ENCODE data around the gene LCN10.

Gene LCN10

DNA sequence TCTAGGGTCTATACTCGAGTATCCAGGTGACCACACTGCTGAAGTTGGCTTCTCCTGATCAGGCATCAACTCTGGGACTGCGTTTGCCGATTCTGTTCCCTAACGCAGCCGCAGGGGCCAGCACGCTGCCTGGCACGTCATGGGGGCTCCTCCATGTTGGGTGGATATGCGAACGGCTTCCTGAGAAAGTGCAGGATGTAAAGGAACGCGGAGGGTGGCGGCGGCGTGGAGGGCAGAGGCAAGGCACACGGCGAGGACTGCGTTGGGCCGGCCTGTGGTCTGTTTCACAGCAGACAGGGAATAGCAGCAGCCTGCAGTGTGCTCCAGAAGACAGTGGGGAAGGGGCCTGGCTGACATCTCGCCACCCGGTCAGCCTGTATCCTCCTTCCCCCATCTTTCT is 3.8 kb downstream of the LCN10 start:
- DNase-seq: no peak

DNA sequence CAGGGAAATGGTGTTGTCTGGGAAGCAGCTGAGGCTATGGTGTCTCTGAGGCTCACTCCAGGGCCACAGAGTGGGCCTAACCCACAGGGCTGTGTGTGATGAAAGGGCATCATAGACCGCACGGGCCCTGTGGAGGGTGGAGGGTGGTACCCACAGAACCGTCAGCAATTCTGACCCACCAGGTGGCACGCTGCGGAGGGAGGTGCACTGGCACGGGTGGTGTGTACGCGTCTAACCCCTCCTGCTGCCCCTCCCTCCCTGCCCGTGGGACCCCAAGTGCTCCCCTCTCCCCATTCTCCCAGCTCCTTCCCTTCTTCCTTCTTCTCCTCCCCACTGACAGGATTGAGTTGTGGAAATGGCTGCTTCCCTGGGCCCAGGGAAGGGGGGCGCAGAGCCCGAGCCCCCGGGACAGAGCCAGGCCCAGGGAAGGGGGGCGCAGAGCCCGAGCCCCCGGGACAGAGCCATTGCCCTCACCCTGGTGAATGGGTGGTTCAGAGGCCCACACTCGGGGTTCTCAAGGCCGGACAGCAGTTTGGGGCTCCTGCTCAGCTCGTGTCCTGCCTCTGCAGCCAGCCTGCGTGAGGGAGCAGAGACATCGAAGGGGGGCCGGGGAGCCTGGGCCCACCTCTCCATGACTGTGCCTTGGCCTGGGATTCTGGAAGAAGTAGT is 6.8 kb downstream of the LCN10 start:
- DNase-seq: no peak

DNA sequence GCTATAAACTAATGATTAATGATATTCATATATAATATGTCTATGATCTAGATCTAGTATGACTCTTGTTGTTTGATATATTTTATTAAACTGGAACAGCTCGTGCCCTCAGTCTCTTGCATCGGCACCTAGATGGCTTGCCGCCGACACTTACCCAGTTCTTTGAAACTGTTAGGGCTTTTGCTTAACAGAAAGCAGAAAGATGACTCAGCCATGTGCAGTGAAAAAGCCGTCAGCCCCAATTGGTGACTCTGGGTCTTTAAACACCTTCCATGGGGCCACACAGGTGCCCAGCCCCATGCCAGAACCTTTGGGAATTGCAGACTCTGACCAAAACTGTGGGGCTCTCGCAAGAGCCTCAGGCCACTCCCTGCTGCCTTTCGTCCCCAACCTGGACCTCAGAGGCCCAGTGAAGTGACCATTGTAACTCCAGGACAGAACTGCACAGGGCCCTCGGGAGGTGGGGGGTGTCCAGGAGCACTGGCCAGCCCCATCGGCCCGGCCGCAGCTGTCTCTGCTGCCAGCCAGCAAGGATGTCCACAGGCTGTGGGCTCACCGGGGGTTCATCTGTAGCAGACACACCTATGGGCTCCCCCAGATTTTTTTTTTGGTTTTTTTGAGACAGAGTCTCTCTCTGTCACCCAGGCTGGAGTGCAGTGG is 7.8 kb downstream of the LCN10 start:
- no peak for DNase-seq

DNA sequence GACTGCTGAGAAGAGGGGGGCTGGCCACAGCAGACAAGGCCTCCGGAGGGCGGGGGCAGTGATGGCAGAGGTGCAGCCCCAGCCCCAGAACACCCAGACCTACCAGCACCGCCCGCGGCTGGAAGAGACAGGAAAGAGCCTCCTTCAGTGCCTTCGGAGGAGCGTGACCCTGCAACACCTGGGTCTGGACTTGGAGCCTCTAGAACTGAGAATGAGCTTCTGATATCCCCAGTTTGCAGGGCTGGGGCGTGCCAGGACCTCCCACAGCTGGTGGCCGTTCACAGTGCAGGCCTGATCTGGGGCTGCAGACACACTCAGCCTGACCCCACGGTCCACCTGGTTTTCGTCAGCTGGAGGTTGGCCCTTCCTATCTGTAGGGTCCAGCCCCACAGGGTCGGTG is 9.1 kb downstream of the LCN10 start:
- no peak for DNase-seq

DNA sequence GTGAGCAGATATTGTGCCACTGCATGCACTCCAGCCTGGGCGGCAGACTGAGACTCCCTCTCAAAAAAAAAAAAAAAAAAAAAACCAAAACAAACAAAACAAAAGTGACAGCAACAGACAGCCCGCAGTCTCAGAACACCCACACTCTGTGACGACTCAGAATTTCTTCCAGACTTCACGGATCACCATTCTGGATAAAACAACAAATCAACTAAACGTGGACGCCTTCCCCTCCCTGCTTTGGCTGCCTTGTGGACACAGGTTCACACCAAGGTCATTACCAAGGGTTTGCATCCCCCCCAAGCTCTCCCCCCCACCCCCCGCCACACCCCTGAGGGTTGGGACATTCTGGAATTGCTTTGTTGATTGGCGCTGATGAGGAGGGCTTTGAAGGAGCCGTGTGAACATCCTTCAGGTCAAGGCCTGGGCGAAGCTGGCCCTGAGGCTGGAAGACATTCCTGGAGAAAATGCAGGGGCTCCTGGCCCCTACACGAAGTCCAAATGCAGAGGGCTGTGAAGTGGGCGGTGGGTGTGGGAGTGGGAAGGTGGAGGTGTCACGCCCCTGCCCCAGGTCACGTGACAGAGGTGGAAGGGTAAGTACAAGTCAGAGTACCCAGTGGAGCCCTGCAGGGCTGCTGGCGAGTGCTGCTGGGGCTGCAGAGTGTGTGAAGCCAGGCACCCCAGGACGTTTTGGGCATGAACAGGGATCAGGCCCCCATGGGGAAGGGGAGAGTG is 10.1 kb downstream of the LCN10 start:
- no peak for DNase-seq

DNA sequence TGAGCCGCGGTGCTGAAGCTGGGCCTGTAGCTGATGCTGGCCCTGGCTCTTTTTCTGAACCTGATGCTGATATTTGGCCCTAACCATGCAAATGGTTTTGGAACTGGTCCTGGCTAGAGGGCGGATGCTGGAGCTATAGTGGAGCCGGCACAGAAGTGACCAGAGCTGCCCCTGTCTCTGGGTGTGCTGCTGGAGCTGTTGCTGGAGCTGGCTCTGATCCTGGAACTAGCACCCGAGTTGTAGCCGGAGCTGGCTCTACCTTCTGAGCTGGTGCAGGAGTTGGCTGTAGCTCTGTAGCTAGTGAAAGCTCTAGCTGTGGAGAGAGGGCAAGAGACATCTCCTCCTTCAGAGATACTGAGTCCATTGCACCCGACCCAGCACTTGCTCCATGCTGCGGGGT is 12.8 kb downstream of the LCN10 start:
- no peak for DNase-seq

DNA sequence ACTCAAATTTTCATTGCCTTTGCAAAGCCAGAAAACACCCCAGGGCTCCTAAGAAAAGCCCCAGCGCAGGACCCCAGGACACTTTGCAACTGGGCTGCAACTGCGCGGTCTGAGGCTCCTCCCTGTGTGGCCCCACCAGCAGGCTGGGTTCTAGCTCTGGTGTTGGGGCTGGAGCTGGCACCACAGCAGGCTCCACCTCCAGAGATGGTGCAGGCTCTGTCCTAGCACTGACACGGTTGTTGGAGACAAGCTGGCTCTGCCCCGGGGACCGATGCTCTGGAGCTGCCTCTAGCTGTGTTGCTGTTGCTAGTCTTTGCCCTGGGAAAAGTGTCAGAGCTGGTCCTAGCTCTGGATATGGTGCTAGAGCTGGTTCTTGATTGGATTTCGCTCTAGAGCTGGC is 13.6 kb downstream of the LCN10 start:
- DNase-seq: peak in 1 of 5 experiments; percentile 34

DNA sequence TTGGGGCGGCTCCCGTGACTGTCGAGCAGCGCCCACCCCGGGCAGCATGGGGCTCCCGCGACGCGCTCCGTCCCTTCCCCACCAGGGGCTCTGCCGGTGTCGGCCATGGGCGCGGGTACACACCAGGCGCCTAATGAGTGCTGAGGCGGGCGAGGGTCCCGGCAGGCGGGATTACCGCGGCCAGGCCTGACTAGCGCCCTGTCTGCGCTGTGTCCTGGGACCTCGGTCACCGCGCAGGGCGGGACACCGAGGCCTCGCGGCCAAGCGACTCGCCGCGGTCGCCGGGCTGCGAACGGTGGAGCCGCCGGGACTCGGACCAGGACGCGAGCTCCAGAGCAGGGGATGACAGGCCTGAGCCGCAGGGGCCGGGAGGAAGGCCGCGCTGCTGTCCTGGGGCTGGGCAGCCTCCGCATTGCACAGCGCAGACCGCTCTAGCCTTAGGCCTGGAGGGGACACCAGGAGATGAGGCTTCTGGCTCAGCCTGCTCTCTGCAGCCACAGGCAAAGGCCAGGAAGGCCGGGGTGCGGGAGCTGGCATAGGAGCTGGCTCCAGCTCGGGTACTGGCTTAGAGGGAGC is 14.1 kb downstream of the LCN10 start:
- DNase-seq: no peak

DNA sequence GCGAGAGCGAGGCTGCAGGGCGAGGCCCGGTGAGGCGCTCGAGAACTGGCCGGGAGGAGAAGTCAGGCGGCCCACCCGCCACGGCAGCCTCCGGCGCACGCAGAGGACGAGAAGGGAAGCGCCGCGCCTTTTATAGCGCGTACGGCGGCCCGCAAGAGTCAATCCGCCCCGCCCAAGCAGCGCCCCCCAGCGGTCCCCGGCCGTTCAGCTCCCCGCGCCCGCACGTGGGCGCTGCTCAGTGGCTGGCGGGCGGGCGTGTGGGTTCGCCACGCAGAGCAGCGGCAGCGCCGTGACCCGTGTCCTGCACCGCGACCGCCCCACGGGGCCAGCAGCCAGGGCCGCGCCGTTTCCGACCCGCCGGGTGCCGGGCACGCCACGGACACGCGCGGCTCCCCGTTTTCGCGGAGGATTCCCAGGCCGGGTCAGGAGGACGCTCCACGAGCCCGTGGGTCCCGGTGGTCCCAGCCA is 14.6 kb downstream of the LCN10 start:
- DNase-seq: peak; percentile 84 to 93 (median 87)

DNA sequence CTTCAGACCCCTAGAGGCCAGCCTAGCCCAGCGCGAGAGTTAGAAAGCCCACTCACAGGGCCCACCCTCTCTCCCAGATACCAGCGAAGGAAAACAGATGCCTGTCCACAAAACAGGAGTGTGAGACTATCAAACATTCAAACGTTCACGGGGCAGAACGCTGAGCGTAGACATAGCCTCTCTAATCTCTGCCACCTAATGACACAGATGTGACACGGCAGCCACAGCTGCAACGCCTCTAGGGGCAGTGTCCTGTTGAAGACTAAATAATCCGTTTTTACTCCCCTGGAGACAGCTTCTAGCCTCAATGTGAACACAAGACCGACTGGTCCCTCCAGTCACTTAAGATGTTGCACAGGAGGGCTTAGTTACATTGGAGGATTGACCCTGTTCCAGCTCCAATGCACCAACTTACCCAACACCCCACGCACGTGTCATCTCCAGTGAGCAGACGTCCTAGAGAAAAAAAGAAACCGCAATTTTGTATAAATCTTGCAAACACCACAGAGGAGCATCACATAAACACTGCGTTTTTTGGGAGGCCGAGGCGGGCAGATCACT is 16.0 kb downstream of the LCN10 start:
- DNase-seq: peak in 3 of 5 experiments; percentile 17 to 81 (median 45)

DNA sequence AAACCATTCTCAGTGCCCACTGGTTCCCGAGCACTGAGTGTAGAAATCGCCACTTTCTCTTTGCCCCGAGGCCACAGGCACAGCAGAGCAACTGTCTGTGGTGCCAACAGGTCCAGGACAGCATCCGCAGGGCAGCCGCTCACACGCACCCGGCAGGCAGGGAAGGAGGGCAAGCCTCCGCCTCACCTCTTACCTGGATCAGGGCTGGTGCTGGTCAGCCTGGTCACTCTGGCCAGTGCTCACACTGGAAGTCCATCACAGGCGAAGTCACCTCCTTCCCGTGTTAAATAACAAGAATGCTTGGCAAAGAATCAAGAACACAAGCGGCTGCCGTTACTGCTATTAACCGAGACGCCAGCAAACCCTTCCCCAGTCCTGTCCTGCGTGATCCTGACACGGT is 16.6 kb downstream of the LCN10 start:
- no peak for DNase-seq

DNA sequence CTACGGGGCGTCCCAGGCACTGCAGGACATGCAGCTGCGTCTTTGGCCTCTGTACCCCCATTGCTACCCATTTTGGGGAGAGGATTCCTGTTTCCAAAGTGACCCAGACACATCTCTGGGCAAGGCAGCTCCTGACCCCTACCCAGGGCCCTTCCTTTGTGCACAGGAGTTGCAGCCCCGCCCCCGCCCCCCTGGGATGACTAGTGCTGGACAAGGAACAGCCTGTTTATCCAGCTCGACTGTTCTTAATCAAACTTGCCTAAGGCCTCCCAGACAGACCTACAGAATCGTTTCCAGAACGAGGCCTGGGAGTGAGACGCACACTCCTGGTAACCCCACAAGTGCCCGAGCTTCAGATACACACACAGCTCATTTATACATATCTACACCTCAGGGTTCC is 17.1 kb downstream of the LCN10 start:
- no peak for DNase-seq

DNA sequence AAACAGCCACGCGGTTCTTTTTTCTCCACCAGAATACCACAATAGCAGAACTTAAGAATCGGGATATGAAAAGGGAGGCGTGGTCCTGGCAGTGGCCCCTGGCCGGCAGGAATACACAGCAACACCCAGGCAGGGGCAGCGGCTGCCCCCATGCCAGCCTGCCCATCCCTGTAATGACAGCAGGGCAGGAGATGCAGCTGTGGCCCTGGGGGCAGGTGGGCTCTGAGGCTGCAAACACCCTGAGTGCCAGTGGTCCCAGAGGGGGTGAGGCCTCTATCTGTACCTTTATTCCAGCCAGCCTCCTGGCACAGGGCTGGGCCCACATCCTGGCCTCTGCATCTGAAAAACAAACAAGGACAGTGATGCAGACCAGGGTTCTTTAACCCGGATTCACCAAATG is 18.0 kb downstream of the LCN10 start:
- no peak for DNase-seq

DNA sequence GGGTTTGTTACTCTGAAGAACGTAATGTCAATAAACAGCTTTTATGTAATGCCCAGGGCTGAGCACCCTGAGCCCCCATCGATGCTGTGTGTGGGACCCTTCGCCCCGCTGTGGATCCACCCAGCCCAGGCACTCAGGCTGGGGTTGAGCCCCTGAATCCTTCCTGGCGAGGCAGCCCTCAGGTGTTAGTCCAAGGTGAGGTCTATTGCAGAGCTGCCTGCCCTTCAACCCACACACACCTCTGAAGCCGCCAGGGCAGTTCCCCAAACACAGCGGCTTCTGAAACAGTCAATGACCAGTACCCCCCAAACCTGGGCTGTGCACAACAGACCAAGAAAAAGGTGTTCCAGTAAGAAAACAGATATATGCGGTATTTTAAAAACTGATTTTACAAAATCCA is 18.8 kb downstream of the LCN10 start:
- no peak for DNase-seq

DNA sequence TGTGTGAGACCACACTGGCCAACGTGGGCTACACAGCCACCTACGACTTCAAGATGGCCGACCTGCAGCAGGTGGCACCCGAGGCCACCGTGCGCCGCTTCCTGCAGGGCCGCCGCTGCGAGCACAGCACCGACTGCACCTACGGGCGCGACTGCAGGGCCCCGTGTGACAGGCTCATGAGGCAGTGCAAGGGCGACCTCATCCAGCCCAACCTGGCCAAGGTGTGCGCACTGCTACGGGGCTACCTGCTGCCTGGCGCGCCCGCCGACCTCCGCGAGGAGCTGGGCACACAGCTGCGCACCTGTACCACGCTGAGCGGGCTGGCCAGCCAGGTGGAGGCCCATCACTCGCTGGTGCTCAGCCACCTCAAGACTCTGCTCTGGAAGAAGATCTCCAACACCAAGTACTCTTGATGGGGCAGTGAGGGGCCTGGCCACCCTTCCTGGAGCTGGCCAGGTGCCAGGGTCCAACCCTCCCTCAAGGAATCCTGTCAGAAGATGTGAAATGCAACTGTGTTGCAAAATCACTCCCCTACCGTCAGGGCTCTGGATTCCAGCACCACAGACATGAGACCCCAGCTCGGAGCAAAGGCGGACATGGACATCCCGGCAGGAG is 19.3 kb downstream of the LCN10 start:
- DNase-seq: no peak

DNA sequence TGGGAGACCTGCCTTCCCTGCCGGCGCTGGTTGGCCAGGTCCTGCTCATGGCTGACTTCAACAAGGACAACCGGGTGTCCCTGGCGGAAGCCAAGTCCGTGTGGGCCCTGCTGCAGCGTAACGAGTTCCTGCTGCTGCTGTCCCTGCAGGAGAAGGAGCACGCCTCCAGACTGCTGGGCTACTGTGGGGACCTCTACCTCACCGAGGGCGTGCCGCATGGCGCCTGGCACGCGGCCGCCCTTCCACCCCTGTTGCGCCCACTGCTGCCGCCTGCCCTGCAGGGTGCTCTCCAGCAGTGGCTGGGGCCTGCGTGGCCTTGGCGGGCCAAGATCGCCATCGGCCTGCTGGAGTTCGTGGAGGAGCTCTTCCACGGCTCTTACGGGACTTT is 19.8 kb downstream of the LCN10 start:
- DNase-seq: no peak

DNA sequence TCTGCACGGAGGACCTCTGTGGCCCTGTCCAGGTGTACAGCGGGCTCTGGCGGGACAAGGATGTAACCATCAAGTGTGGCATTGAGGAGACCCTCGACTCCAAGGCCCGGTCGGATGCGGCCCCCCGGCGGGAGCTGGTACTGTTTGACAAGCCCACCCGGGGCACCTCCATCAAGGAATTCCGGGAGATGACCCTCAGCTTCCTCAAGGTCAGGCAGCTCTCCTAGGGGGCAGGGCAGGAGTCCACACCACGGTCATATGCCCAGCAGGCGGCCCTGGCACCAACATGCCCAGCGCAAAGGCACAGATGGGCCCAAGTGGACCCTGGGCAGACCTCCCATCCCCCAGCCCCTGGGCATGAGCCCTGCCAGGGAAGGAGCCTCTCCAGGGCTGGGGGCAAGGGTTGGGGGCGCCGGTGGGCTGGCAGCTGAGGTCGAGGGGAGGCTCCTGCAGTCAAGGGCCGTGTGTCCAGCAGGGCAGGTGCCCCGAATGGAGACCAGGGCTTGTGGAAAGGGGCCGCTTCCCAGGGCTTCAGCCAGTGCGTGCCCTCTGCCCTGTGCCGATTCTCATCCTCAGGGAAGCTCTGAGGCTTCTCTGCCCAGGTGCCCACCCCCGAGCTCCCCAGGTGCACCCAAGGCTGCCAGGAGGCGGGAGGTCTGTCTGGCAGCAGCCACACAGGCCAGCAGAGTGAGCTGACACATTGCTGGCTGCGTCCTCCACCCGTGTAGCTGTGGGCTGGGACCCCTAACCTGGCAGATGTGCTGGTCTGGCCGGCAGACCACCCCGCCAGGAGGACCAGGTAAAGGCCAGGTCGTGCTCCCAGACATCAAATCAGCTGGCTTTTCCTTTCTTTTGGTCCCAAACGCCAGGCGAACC is 20.4 kb downstream of the LCN10 start:
- no peak for DNase-seq

DNA sequence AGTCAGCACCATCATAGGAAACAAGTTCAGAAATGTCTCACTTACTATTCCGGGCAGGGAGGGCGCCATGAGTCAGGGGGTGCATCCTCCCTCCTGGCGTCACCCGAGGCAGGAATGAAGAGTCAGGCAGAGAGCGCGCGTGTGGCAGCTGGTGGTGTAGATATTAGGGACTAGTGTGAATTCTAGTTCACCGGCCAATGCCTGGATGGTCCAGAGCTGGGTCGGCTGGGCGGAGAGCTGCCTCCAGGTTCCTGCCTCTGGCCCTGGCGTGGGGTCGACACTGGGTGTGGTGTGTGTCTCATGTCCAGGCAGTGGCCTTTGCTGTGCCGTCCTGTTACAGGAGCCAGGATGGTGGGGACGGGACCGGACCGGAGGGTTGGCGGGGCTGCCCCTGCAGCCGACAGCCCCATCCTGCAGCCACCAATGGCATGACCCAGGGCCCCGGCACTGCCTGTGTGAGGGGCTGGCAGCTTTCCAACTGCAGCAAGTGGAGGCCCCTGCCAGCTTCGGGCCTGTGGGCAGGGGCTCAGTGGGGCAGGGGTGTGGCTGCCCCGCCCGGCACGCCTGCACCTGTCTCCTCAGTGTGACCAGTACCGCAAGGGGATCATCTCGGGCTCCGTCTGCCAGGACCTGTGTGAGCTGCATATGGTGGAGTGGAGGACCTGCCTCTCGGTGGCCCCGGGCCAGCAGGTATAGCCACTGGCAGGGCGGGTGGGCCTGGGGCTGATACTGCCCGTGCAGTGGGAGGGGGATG is 21.2 kb downstream of the LCN10 start:
- DNase-seq: no peak

DNA sequence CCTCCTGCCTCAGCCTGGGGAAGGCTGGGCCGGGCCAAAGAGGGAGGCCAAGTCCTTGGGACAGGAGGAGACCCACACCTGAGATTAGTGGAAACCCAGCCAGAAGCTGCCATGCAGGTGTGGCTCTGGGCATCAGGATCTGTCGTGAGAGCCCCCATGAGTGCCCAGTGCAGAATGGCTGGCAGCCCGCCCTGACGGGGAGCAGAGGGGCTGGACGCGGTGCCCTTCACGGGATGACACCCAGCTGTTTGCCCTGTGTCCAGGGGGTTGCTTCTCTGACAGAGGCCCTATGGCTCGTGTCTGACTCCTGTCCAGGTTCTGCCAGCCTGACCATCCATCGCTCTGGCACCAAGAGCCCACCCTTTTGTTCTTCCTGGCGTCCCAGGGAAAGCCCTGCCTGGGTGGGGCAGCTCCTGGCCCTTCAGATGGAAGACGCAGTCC is 21.8 kb downstream of the LCN10 start:
- no peak for DNase-seq

DNA sequence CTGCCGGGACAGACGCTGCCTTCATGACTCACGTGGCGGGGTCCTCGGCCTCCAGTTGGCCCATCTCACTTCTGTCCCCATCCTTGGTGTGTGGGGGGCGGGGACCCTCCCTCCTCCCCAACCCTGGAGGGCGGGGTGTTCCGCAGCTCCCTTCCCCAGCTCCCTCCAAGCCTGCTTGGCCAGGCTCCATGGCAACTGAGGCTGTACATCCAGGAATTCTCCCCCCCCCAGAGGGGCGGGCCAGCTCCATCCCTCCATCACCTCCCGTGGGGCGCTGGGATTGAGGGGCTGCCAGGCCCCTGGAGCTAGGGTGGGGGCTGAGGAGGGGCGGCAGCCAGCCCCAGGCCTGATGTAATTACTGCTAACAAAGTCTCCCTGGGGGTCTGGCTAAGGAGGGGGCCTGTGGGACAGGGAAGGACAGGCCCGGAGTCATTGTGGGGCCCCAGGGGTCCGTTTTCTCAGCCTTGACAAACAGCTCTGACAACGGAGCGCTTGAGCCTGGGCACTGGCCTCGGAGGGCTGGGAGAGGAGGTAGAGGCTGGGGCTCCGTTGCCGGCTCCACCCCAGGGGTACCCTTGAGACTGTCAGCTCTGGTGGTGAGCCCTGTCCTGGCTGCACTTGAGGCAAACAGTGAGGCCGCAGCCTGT is 22.4 kb downstream of the LCN10 start:
- no peak for DNase-seq
